SW480 (cell line): ENCODE measurements around the gene NDUFAF2.
"Not testable (repeated sequence)": the region's sequence is repeated elsewhere in the genome, so short reads cannot be mapped to it uniquely, and the experiment has no call there.

ENCODE experiments used
- DNase-seq: peaks from one replicate; pipeline ENCODE4 v3.0.0-alpha.2; 2016; ENCODE audit warnings: low spot score

NDUFAF2 gene

DNA sequence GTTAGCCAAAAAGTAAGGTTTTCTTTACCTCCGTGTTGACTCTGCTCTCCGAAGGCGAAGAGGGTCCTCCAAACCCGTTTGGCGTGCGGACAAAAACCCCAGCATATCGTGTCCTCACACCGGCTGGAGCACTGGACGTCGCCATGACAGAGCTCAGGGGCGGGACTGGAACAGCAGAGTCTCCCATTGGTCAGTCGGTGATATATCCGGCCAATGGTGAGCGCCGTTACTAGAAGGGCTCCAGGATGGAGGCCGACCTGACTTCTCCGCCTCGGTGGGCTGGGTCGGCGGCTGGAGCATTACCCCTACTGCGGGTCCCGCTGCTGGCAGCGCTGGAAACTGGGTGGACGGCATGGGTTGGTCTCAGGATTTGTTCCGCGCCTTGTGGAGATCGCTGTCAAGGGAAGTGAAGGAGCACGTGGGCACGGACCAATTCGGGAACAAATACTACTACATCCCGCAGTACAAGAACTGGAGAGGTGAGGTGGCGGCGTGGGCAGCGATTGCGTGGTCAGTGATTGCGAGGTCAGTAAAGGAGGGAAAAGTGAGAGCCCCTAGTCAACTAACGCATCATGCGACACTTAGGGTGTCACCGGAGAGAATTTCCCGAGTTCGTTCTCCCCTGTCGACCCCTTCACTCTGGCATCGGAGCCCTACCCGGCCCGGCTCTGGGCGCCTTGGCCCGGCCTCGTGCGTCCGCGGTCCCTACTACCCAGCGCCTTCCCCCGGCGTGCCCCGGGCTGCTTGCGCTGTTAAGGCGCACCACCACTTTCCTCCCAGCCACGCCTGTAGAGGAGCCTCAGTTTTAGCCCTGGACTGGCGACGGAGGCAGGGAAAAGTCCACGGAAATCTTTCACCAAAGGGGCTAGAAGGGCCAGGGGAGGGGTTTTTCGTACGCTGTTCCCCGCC lies at the start of gene NDUFAF2, which contains the start of gene ERCC8:
NDUFAF2 (plus strand) TSS at position 302 of the 909 bp plus-strand sequence; CDS start at position 353, 51 bp downstream.
ERCC8 (minus strand) TSS at position 167 of the 909 bp plus-strand sequence; CDS start at position 105, 62 bp downstream.
- DNase-seq: peak; percentile 90

DNA sequence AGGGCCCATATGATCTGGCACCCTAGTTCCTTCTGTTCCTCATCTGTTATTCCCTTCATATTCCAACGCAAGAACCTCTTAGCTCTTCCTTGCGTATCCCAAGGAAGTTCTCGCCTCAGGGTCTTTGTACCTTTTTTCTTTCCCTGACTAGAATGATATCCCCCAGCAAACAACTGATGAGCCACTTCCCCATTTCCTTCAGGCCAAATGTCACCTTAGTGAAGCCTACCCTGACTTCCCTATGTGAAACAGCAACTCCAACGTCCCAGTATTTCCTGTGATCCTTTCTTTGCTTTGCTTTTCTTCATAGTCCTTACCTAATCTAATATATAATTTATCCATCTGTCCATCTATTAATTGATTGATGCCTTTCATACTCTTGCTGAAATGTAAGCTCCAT lies 48.0 kb upstream of the NDUFAF2 start:
- DNase-seq: no peak

- DNase-seq: no peak
Measured at GRCh38 chr5:60903356-60903755, 41.6 kb upstream of the NDUFAF2 start.

DNA sequence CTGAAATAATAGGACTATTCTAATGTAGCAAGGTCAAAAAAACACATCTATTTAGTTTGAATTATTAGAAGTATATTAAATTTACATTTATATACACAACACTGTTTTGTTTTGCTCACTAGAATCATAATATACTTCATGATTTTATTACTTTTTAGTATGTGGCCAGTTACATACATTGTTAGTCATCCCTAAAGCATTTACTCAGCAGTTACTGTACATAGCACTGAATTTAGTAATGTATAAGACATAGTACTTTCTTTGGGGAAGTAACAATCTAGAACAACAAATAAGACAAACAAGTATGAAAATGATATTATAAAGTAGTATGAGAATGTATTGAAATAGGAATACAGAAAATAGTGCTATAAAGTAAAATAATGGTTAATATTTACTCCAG lies 28.4 kb upstream of the NDUFAF2 start:
- no peak for DNase-seq

- no peak for DNase-seq
Measured at GRCh38 chr5:60918466-60918865, 26.5 kb upstream of the NDUFAF2 start.

DNA sequence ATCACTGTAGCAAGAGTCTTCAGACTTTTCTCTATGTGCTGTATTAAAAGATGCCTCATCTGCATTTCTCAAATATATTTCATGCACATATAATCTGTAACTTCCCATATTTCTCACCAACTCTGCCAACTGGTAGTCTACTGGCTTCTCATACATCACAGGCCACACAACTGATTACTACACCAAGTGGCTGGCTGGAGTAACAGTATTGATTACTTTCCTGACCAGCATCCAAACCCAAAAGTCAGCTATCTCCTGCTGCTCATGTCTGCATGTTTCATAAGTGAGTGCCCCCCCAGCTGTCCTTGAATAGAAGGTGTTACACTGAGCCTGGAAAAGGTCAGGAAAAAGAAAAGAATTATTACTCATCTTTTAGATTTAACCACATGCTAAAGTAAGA lies 17.6 kb upstream of the NDUFAF2 start:
- DNase-seq: no peak

- DNase-seq: no peak
Measured at GRCh38 chr5:60929024-60929423, 16.0 kb upstream of the NDUFAF2 start.

- no peak for DNase-seq
Measured at GRCh38 chr5:60943624-60944023, 1.4 kb upstream of the NDUFAF2 start.

DNA sequence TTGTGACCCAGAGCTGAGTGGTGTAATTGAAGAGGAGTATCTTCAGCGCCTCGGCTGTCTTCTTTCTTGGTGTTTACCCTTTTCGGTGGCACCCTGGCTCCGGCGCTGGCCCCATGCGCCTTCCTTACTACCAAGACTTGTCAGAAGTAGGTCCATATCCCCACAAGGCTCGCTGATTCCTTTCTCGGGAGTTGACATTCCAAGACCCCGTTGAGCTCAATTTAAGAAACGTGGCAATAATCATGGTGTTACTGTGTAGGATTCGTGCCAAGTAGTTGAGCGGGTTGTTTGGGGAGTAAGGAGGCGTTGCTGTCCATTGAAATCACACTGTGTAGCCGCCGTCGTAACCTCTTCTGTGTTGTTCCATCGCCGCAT lies 795 bp downstream of the NDUFAF2 start:
- DNase-seq: peak; percentile 22

DNA sequence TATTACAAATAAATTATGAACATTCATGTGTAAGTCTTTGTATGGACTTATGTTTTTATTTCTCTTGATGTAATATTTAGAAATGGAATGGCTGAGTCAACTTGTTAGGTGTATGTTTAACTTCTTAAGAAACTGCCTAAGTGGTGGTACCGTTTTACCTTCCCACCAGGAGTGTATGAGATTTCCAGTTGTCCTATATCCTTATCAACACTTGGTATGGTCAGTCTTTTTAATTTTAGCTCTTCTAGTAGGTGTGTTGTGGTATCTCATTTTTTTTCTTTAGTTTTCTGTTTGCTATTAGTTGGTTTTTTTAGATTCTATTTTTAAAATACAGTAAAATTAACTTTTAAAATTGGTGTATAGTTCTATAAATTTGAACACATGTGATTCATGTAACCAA lies 3.7 kb downstream of the NDUFAF2 start:
- DNase-seq: no peak

DNA sequence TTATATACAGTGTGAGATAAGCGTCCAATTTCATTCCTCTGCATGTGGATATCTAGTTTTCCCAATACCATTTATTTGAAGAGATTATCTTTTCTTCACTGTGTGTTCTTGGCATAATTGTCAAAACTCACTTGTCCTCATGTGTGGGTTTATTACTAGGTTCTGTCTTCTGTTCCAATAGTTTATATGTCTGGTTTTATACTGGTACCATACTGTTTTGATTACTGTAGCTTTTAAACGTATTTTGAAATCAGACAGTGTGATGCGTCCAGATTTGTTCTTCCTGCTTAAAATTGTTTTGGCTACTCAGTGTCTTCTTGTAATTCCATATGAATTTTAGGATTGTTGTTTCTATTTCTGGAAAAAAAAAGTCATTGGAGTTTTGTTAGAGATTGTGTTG lies 10.2 kb downstream of the NDUFAF2 start:
- no peak for DNase-seq

DNA sequence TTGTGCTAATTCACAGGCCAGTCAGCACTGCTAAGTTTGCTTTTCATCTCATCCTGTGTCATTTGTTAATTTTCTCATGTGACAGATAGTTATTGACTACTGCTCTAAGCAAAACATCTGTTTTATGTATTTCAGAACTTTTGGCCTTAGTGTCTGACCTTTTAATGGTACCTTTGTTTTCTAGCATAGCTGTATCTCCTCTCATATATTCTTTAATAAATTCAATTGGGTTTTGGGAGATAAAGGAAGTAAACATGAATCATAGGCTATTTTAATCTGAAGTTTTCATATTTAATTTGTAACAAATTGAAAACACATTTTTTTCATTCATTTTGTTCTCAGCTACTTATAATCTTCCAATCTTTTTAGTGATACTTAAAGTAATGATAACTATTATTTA lies 13.1 kb downstream of the NDUFAF2 start:
- DNase-seq: no peak

DNA sequence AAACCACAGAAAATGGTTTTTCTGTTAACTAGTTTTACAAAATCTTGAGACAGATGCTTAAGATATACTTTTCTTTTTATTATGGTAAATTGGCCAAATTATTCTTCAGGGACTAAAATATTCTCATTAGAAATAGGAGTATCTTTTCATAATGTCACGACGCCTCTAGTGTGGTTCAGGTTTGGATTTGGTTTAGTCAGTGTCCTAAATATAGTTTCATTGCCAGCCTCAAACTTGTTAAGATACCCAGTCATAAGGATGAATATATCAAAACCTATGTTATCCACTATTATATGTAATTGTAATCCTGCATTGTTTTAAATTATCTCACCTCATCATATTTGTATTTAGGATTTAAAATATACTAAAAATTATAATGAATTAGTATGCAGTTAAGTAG lies 13.7 kb downstream of the NDUFAF2 start:
- no peak for DNase-seq

GRCh38 chr5:60959156-60959555 lies 14.2 kb downstream of the NDUFAF2 start:
- DNase-seq: peak; percentile 20

- no peak for DNase-seq
Measured at GRCh38 chr5:60960591-60960990, 15.6 kb downstream of the NDUFAF2 start.

GRCh38 chr5:60961685-60962084 lies 16.7 kb downstream of the NDUFAF2 start:
- DNase-seq: no peak

DNA sequence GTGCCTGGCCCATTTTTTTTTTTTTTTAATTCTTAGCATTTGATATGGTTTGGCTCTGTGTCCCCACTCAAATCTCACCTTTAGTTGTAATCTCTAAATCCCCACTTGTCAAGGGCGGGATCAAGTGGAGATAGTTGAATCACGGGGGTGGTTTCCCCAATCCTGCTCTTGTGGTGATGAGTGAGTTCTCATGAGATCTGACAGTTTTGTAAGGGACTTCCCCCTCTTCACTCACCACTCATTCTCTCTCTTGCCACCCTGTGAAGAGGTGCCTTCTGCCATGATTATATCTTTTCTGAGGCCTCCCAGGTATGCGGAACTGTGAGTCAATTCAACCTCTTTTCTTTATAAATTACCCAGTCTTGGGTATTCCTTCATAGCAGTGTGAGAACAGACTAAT lies 27.2 kb downstream of the NDUFAF2 start:
- no peak for DNase-seq

- DNase-seq: no peak
Measured at GRCh38 chr5:60977956-60978737, 33.1 kb downstream of the NDUFAF2 start.

GRCh38 chr5:60978968-60979367 lies 34.0 kb downstream of the NDUFAF2 start:
- no peak for DNase-seq

- DNase-seq: no peak
Measured at GRCh38 chr5:60980511-60980910, 35.5 kb downstream of the NDUFAF2 start.

DNA sequence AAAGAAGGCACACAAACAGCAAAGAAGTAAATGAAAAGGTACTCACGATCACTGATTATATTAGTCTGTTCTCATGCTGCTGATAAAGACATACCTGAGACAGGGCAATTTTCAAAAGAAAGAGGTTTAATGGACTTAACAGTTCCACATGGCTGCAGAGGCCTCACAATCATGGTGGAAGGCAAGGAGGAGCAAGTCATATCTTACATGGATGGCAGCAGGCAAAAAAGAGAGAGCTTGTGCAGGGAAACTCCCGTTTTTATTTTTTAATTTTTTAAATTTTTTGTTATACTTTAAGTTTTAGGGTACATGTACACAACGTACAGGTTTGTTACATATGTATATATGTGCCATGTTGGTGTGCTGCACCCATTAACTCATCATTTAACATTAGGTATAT lies 37.1 kb downstream of the NDUFAF2 start:
- DNase-seq: not testable (repeated sequence)

GRCh38 chr5:60989790-60990189 lies 44.8 kb downstream of the NDUFAF2 start:
- no peak for DNase-seq

- no peak for DNase-seq
Measured at GRCh38 chr5:60992871-60993270, 47.9 kb downstream of the NDUFAF2 start.
